Transverse colon (tissue), 4 donors: ENCODE measurements around the gene CDK19. TPM values are rescaled to one million over a fixed set of nuclear protein-coding genes. Genes with fewer than 3 reads are reported as not detected.
"Not testable (repeated sequence)": the region's sequence is repeated elsewhere in the genome, so short reads cannot be mapped to it uniquely, and the experiment has no call there.

Source experiments
- DNase-seq: peaks from one replicate; pipeline ENCODE4 v3.0.0-alpha.2; 2019
- H3K27ac ChIP-seq, 4 donors: fragments of 200-600 bp; sonication (generic); 2 replicates each; pipeline ENCODE4 v1.5.1; 2016 to 2018; ENCODE audit warnings: inconsistent platforms in 4 of 4
- H3K27me3 ChIP-seq: fragments of 200-600 bp; sonication (generic); 2 replicates; pipeline ENCODE4 v1.5.1; 2017; ENCODE audit warnings: inconsistent platforms
- H3K36me3 ChIP-seq, 4 donors: fragments of 200-600 bp; sonication (generic); 2 replicates each; pipeline ENCODE4 v1.5.1; 2017 to 2019; ENCODE audit warnings: inconsistent platforms in 4 of 4
- H3K4me1 ChIP-seq, 4 donors: fragments of 200-600 bp; sonication (generic); 2 replicates each; pipeline ENCODE4 v1.5.1; 2017 to 2020; ENCODE audit warnings: inconsistent platforms in 4 of 4
- H3K4me3 ChIP-seq, 4 donors: fragments of 200-600 bp; sonication (generic); 1 replicate in 1 of 4; 2 replicates in 3 of 4; pipeline versions ENCODE4 v1.5.1 to v1.6.1; 2017 to 2019; ENCODE audit warnings: inconsistent platforms in 4 of 4
- H3K9me3 ChIP-seq, 2 donors: fragments of 200-600 bp; sonication (generic); 2 replicates each; pipeline ENCODE4 v1.5.1; 2017 to 2019; ENCODE audit warnings: inconsistent platforms in 2 of 2
- EP300 ChIP-seq: sonication (generic); formaldehyde crosslinking; IDR thresholded peaks from one replicate; pipeline ENCODE4 v1.6.1; 2017; ENCODE audit warnings: antibody characterized with exemption, low read depth
- POLR2A ChIP-seq: fragments of 450-650 bp; IDR thresholded peaks from one replicate; pipeline ENCODE4 v1.6.1; 2016; ENCODE audit warnings: antibody characterized with exemption, mild to moderate bottlenecking, moderate library complexity
- POLR2AphosphoS5 ChIP-seq, 3 donors: sonication (generic); formaldehyde crosslinking; IDR thresholded peaks; one replicate each; pipeline ENCODE4 v1.6.1; 2016; ENCODE audit warnings: antibody characterized with exemption in 3 of 3
- WGBS, 2 donors: methylation state at CpG; one replicate each; pipeline ENCODE4 v1.1.5; 2018; ENCODE audit warnings: low coverage in 1 of 2; 5-methylcytosine and 5-hydroxymethylcytosine counted together
- in situ Hi-C, 4 donors: fragments of 200-750 bp; cut with MboI; loops; one replicate each; pipeline versions ENCODE4 v1.15.0 to v1.15.1; 2017; ENCODE audit warnings: low sequenced_read_pairs in 3 of 4, low pct_ligation_motif_present in 1 of 4, low pct_unique_long_range_greater_than_20kb in 1 of 4
- intact Hi-C: fragments of 100-400 bp; cut with DNase I; formaldehyde crosslinking; loops from one replicate; pipeline ENCODE4 v1.15.1; 2023; ENCODE audit warnings: low total_unique reads
- total RNA-seq, 4 donors: library from RNA; depleted of rRNA; stranded (reverse); fragments of >200 nt; gene quantifications; one replicate each; pipeline ENCODE4 v1.1.0, GENCODE V29; 2016
- TF ChIP-seq, protein P1 (sequence below), 5 experiments: fragments of 200-600 bp in 3 of 5; fragments of 450-650 bp in 2 of 5; sonication (generic) in 3 of 5; IDR thresholded peaks; 1 replicate in 2 of 5; 2 replicates in 3 of 5; pipeline ENCODE4 v1.5.1; 2016 to 2017; ENCODE audit warnings: antibody characterized with exemption in 5 of 5, inconsistent platforms in 3 of 5, mild to moderate bottlenecking in 2 of 5, moderate library complexity in 1 of 5

Gene CDK19
- total RNA-seq, 4 donors from 2014 or later, result 7.0 to 18.6 (median 14.7) TPM

- intact Hi-C loops (no loop called here), in situ Hi-C loops (no loop called here)
- H3K27ac ChIP-seq, result no peak overlapping the region
- H3K36me3 ChIP-seq, result peaks cover 0 to 14% (median 0%) of the 10 kb centered on the region in 4 donors
- no peaks in the 10 kb centered on the region for H3K4me1 ChIP-seq
- H3K9me3 ChIP-seq, result peaks cover 0 to 7% of the 10 kb centered on the region in 2 donors
- TF ChIP-seq POLR2AphosphoS5 (IDR thresholded peaks at IDR 0.05), result no peak
- TF ChIP-seq, protein P1, sequence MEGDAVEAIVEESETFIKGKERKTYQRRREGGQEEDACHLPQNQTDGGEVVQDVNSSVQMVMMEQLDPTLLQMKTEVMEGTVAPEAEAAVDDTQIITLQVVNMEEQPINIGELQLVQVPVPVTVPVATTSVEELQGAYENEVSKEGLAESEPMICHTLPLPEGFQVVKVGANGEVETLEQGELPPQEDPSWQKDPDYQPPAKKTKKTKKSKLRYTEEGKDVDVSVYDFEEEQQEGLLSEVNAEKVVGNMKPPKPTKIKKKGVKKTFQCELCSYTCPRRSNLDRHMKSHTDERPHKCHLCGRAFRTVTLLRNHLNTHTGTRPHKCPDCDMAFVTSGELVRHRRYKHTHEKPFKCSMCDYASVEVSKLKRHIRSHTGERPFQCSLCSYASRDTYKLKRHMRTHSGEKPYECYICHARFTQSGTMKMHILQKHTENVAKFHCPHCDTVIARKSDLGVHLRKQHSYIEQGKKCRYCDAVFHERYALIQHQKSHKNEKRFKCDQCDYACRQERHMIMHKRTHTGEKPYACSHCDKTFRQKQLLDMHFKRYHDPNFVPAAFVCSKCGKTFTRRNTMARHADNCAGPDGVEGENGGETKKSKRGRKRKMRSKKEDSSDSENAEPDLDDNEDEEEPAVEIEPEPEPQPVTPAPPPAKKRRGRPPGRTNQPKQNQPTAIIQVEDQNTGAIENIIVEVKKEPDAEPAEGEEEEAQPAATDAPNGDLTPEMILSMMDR (IDR thresholded peaks at IDR 0.05), result no peak
- TF ChIP-seq POLR2A, result no peak
- H3K27me3 ChIP-seq, result no peaks in the 10 kb centered on the region
- 93 to 96% methylated on average over 2 of the region's 2 CpGs for WGBS, 2 donors
- no peak for DNase-seq
- no peak overlapping the region for H3K4me3 ChIP-seq
Observed at GRCh38 chr6:110769923-110770322, 45.3 kb downstream of the CDK19 start.

DNA sequence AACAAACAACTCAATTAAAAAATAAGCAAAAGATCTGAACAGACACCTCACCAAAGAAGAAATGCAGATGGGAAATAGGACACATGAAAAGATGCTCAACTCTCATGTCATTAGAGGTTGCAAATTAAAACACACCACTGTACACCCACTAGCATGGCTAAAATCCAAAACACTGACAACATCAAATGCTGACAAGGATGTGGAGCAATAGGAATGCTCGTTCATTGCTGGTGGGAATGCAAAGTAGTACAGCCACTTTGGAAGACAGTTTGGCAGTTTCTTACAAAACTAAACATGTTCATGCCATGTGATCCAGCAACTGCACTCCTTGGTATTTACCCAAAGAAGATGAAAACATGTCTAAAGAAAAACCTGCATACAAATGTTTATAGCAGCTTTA, 47.2 kb downstream of the CDK19 start:
- intact Hi-C loops, result no loop called here
- no peak for DNase-seq
- Histone ChIP-seq H3K36me3 (peaks cover 0 to 14% (median 0%) of the 10 kb centered on the region in 4 donors), H3K4me3 (no peak overlapping the region), H3K27ac (no peak overlapping the region), H3K27me3 (no peaks in the 10 kb centered on the region), H3K4me1 (no peaks in the 10 kb centered on the region), H3K9me3 (peaks cover 0 to 7% of the 10 kb centered on the region in 2 donors)
- no peak for TF ChIP-seq POLR2AphosphoS5 (IDR thresholded peaks at IDR 0.05)
- TF ChIP-seq EP300, result no peak
- TF ChIP-seq, protein P1 (IDR thresholded peaks at IDR 0.05), result no peak
- no peak for TF ChIP-seq POLR2A
- in situ Hi-C loops, result no loop called here
- 95% methylated on average over 1 of the region's 1 CpG; no CpG with 5 or more reads in 1 of the 2 donors for WGBS, 2 donors

DNA sequence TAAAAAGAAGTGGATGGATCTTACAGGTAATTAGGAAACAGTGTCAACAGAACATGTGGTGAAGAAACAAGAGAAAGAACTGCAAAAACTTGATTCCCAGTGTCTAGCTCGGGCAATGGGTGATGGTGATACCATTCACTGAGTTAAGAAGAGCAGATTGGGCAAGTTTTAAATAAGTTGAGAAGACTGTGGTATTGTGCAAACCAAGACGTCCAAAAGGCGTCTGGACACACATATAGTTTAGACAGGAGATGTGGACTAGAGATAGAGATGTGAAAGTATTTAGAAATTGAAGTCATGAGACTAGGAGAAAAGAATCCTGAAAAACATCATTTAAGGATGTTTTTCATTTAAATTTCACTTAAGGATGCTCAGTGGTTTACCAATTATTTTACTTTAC, 53.9 kb downstream of the CDK19 start:
- no peak overlapping the region for H3K27ac ChIP-seq
- DNase-seq, result no peak
- in situ Hi-C loops (no loop called here), intact Hi-C loops (no loop called here)
- H3K36me3 ChIP-seq, result peaks cover 0 to 7% (median 0%) of the 10 kb centered on the region in 4 donors
- WGBS, 2 donors, result 76 to 91% methylated on average over 3 of the region's 3 CpGs
- H3K4me1 ChIP-seq, result no peaks in the 10 kb centered on the region
- TF ChIP-seq EP300 (no peak), POLR2A (no peak), POLR2AphosphoS5 (IDR thresholded peaks at IDR 0.05) (no peak)
- TF ChIP-seq, protein P1 (IDR thresholded peaks at IDR 0.05), result no peak
- H3K27me3 ChIP-seq, result no peaks in the 10 kb centered on the region
- no peaks in the 10 kb centered on the region for H3K9me3 ChIP-seq
- no peak overlapping the region for H3K4me3 ChIP-seq

- H3K4me1 ChIP-seq, result peaks cover 0 to 3% (median 1%) of the 10 kb centered on the region in 4 donors
- H3K9me3 ChIP-seq, result no peaks in the 10 kb centered on the region
- no peak overlapping the region for H3K27ac ChIP-seq
- no peak overlapping the region for H3K4me3 ChIP-seq
- WGBS, 2 donors, result 95 to 96% methylated on average over 7 to 8 of the region's 8 CpGs
- no peak for DNase-seq
- in situ Hi-C loops, result no loop called here
- H3K27me3 ChIP-seq, result no peaks in the 10 kb centered on the region
- TF ChIP-seq POLR2AphosphoS5 (IDR thresholded peaks at IDR 0.05) (no peak), EP300 (no peak), POLR2A (no peak)
- TF ChIP-seq, protein P1 (IDR thresholded peaks at IDR 0.05), result no peak
- H3K36me3 ChIP-seq, result no peaks in the 10 kb centered on the region
- intact Hi-C loops, result no loop called here
Observed at GRCh38 chr6:110760589-110760988, 54.7 kb downstream of the CDK19 start.

- H3K27ac ChIP-seq, H3K4me3 ChIP-seq, intact Hi-C loops, DNase-seq, H3K4me1 ChIP-seq, H3K9me3 ChIP-seq, in situ Hi-C loops, H3K27me3 ChIP-seq, H3K36me3 ChIP-seq: not testable (repeated sequence)
- 94% methylated on average over 5 of the region's 5 CpGs; no CpG with 5 or more reads in 1 of the 2 donors for WGBS, 2 donors
Observed at GRCh38 chr6:110760098-110760497, 55.2 kb downstream of the CDK19 start.
